ENCODE data around the gene SEL1L3.

Gene SEL1L3

DNA sequence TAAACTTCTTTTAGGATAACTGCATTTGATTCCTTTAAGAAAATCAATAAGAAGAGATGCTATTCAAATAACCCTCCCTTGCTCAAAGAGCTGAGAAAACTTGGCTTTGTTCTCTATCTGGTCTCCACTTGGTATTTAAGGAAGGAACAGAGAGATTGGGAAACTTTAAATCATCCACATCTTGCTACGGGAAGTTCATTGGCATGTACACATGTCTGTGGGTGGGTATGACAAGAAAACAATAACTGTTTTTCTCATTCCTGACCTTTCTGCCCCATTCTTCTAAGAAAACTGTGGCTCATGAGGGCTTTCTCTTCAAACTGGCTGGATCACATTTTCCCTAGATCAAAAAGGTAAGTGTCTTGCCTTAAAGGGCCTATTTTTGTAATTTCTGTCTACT lies 6.0 kb downstream of the SEL1L3 start:
- H3K9me3 ChIP-seq (ENCODE audit: severe bottlenecking), result no peaks in the 10 kb centered on the region
- no peak overlapping the region for H3K27ac ChIP-seq
- no peaks in the 10 kb centered on the region for H3K27me3 ChIP-seq (ENCODE audit: insufficient read depth, low read depth, severe bottlenecking)
- DNase-seq, result no peak
- TF ChIP-seq, protein P1, sequence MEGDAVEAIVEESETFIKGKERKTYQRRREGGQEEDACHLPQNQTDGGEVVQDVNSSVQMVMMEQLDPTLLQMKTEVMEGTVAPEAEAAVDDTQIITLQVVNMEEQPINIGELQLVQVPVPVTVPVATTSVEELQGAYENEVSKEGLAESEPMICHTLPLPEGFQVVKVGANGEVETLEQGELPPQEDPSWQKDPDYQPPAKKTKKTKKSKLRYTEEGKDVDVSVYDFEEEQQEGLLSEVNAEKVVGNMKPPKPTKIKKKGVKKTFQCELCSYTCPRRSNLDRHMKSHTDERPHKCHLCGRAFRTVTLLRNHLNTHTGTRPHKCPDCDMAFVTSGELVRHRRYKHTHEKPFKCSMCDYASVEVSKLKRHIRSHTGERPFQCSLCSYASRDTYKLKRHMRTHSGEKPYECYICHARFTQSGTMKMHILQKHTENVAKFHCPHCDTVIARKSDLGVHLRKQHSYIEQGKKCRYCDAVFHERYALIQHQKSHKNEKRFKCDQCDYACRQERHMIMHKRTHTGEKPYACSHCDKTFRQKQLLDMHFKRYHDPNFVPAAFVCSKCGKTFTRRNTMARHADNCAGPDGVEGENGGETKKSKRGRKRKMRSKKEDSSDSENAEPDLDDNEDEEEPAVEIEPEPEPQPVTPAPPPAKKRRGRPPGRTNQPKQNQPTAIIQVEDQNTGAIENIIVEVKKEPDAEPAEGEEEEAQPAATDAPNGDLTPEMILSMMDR (IDR thresholded peaks at IDR 0.05; ENCODE audit: low read depth, low read length), result no peak
- H3K36me3 ChIP-seq, result no peaks in the 10 kb centered on the region
- H3K4me3 ChIP-seq (ENCODE audit: low read depth, low read length), result no peak overlapping the region

DNA sequence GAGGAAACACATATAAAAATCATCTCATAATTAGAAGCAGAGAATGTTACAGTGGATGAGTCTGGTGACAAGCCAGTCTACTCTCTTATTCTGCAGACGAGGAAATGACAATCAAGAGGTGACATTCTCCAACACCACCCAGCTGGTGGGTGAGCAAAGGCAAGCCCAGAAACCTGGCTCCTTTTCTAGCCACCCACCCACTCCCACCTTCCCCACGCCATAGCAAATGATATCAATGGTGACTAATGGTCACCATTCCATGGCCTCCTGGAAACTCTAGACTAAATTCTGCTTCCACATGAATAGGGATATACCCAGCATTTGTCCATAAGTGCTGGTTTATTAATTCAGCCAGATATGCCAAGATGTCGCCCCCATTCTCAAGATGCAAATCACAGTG lies 10.7 kb downstream of the SEL1L3 start:
- H3K27me3 ChIP-seq (ENCODE audit: insufficient read depth, low read depth, severe bottlenecking), result no peaks in the 10 kb centered on the region
- TF ChIP-seq, protein P1 (IDR thresholded peaks at IDR 0.05; ENCODE audit: low read depth, low read length), result no peak
- DNase-seq, result no peak
- H3K4me3 ChIP-seq (ENCODE audit: low read depth, low read length), result no peak overlapping the region
- H3K36me3 ChIP-seq, result peaks cover 5% of the 10 kb centered on the region; the same call in 1 of the 2 replicates
- H3K9me3 ChIP-seq (ENCODE audit: severe bottlenecking), result no peaks in the 10 kb centered on the region
- H3K27ac ChIP-seq, result no peak overlapping the region

DNA sequence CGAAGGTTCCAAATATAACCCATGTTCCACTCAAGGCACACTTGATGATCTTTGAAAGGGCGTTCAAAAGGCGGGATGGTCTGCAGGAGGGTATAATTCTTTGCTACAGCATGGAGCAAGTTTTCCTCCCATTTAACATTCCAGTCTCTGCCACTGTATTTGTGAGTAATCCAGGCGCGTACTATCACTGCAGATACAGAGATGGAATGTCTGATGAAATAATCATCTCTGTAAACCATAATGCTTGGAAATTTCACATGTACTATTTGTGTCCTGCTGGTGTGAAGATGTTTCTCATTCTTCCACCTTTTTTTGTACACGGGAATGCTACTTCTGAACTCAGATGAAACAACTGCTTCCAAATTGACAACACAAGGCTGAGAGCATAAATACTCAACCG lies 15.5 kb downstream of the SEL1L3 start:
- Histone ChIP-seq H3K27me3 (ENCODE audit: insufficient read depth, low read depth, severe bottlenecking) (no peaks in the 10 kb centered on the region), H3K4me3 (ENCODE audit: low read depth, low read length) (no peak overlapping the region), H3K27ac (no peak overlapping the region), H3K9me3 (ENCODE audit: severe bottlenecking) (no peaks in the 10 kb centered on the region), H3K36me3 (peaks cover 19% of the 10 kb centered on the region)
- DNase-seq, result no peak
- TF ChIP-seq, protein P1 (IDR thresholded peaks at IDR 0.05; ENCODE audit: low read depth, low read length), result no peak

DNA sequence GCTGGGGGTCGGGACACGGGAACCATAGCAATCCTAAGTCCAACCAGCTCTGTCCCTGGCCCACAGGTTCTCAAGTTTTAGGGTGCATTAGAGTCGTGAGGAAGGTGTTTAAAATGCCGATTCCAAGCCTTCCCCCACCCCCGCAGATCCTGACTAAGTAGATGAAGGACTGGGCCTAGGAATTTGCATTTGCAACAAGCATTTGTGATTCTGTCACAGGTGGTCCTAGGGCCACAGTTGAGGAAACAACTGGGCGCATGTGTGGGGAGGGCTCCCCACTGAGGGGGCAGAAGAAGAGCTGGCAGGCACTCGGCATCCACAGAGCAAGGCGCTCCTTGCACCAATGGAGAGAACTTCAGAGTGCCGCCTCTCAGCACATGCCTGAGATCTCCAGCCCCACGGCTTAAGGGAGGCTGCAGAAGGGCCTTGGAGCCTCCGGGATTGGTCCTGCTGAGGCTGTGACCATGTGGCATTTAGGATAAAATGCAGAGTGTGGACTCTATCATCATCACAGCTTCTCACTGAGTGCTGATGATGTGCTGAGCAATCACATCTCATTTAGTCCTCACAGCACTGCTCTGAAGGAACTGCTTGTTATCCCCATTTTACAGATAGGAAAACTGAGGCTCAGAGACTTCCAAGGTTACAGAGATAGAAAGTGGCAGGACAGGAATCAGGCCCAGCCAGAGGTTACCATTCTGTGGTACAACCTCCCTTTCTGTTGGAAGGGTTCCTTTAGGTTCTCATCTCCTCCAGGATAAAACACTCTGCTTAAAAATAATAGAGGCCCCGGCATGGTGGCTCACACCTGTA lies 16.7 kb downstream of the SEL1L3 start:
- H3K27me3 ChIP-seq (ENCODE audit: insufficient read depth, low read depth, severe bottlenecking), result no peaks in the 10 kb centered on the region
- TF ChIP-seq, protein P1 (IDR thresholded peaks at IDR 0.05; ENCODE audit: low read depth, low read length), result no peak
- no peak overlapping the region for H3K4me3 ChIP-seq (ENCODE audit: low read depth, low read length)
- no peak for DNase-seq
- H3K27ac ChIP-seq, result no peak overlapping the region
- H3K36me3 ChIP-seq, result peaks cover 19% of the 10 kb centered on the region
- H3K9me3 ChIP-seq (ENCODE audit: severe bottlenecking), result no peaks in the 10 kb centered on the region

DNA sequence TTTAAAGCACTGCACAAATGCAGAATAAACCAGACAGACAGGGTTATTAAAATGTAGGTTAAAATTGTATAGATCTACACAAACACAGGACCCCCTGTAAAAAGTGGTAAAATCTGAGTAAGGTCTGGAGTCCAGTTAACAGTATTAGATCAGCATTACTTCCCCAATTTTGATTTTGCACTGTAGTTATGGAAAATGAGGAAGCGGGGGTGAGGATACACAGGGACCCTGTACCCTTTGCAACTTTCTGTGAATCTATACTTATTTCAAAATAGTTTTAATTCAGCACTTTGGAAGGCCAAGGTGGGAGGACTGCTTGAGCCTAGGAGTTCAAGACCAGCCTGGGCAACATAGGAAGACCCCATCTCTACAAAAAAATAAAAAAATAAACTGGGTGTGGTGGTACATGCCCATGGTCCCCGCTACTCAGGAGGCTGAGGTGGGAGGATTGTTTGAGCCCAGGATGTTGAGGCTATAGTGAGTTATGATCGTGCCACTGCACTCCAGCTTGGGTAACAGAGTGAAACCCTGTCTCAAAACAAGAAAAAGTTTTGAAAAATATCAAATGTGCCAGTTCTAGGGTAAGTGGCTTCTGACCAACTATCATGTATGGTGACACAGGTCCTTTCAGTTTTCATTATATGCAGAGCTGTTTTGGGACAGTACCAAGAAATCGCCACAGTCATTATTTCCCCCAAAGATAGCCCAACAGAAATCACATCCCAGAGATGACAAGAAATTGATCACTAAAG lies 17.7 kb downstream of the SEL1L3 start:
- Histone ChIP-seq H3K27me3 (ENCODE audit: insufficient read depth, low read depth, severe bottlenecking) (no peaks in the 10 kb centered on the region), H3K4me3 (ENCODE audit: low read depth, low read length) (no peak overlapping the region), H3K9me3 (ENCODE audit: severe bottlenecking) (no peaks in the 10 kb centered on the region), H3K27ac (no peak overlapping the region), H3K36me3 (peaks cover 19% of the 10 kb centered on the region)
- TF ChIP-seq, protein P1 (IDR thresholded peaks at IDR 0.05; ENCODE audit: low read depth, low read length), result no peak
- no peak for DNase-seq

All from WERI-Rb-1 (cell line).